ENCODE results near the gene PM20D1. TPM values are rescaled to one million over a fixed set of nuclear protein-coding genes. Genes with fewer than 3 reads are reported as not detected.
"Not testable (repeated sequence)": the region's sequence is repeated elsewhere in the genome, so short reads cannot be mapped to it uniquely, and the experiment has no call there.

Gene PM20D1
- total RNA-seq, 4 donors from 2014 or later: 0.19 to 0.74 (median 0.50) TPM

GRCh38 chr1:205879974-205880373, 30.0 kb upstream of the PM20D1 start:
- DNase-seq (ENCODE audit: low spot score) (no peak), ATAC-seq (ENCODE audit: low FRiP score) (no peak)
- TF ChIP-seq, protein P1, sequence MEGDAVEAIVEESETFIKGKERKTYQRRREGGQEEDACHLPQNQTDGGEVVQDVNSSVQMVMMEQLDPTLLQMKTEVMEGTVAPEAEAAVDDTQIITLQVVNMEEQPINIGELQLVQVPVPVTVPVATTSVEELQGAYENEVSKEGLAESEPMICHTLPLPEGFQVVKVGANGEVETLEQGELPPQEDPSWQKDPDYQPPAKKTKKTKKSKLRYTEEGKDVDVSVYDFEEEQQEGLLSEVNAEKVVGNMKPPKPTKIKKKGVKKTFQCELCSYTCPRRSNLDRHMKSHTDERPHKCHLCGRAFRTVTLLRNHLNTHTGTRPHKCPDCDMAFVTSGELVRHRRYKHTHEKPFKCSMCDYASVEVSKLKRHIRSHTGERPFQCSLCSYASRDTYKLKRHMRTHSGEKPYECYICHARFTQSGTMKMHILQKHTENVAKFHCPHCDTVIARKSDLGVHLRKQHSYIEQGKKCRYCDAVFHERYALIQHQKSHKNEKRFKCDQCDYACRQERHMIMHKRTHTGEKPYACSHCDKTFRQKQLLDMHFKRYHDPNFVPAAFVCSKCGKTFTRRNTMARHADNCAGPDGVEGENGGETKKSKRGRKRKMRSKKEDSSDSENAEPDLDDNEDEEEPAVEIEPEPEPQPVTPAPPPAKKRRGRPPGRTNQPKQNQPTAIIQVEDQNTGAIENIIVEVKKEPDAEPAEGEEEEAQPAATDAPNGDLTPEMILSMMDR (IDR thresholded peaks at IDR 0.05): no peak

GRCh38 chr1:205878026-205878425, 28.1 kb upstream of the PM20D1 start:
- TF ChIP-seq, protein P1 (IDR thresholded peaks at IDR 0.05): no peak
- DNase-seq (ENCODE audit: low spot score) (no peak), ATAC-seq (ENCODE audit: low FRiP score) (no peak)

GRCh38 chr1:205873148-205873547, 23.2 kb upstream of the PM20D1 start:
- DNase-seq (ENCODE audit: low spot score); ATAC-seq (ENCODE audit: low FRiP score): not testable (repeated sequence)

DNA sequence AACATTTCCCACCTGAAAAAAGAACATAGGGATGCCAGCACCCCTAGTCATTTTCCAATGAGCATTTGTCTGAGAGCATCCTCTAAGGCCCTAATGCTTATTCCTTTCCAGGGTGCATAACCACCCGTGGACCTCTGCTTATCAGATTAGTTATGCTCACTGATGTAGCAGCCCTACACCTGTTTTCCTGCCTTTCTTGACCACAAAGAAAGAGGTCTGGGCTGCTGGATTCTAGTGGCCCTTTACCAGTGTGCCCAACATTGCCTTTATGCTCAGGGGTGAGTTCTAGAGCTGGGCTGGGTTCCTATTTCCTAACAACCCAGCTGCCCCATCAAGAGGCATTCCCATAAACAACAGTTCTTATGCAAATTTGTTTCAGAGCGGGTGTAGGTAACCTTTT, 20.3 kb upstream of the PM20D1 start:
- DNase-seq (ENCODE audit: low spot score) (no peak), ATAC-seq (ENCODE audit: low FRiP score) (no peak)
- TF ChIP-seq, protein P1 (IDR thresholded peaks at IDR 0.05): no peak

- ATAC-seq (ENCODE audit: low FRiP score) (no peak), DNase-seq (ENCODE audit: low spot score) (no peak)
- TF ChIP-seq, protein P1 (IDR thresholded peaks at IDR 0.05): no peak
Measured at GRCh38 chr1:205861540-205861939, 11.6 kb upstream of the PM20D1 start.

- DNase-seq (ENCODE audit: low spot score) (no peak), ATAC-seq (ENCODE audit: low FRiP score) (no peak)
- TF ChIP-seq, protein P1 (IDR thresholded peaks at IDR 0.05): no peak
Measured at GRCh38 chr1:205858141-205858961, 8.4 kb upstream of the PM20D1 start.

DNA sequence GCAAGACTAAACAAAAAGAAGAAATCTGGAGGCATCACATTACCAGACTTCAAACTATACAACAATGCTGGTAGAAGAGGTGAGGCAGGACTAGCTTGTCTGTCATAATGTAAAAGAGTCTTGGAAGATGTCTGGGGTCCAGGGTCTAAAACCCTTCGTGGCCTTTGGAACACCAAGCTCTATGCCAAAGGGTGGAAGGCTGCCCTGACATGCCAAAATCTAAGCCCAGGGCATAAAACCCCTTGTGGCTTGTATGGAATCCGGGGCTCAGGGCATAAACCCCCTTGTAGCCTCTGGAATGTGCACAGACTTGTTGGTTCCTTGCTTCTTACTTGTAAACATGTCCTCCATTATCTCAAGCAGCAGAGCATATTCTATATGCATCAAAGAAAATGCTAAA, 7.6 kb upstream of the PM20D1 start:
- not testable (repeated sequence) for DNase-seq (ENCODE audit: low spot score); ATAC-seq (ENCODE audit: low FRiP score)

DNA sequence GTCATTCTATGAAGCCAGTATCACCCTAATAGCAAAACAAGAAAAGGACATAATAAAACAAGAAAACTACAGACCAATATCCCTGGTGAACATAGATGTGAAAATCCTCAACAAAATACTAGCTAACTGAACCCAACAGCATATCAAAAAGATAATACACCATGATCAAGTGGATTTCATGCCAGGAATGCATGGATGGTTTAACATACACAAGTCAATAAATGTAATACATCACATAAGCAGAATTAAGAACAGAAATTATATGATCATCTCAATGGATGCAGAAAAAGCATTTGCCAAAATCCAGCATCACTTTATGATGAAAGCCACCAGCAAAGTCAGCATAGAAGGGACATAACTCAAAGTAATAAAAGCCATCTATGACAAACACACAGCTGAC, 6.5 kb upstream of the PM20D1 start:
- DNase-seq (ENCODE audit: low spot score): no peak
- TF ChIP-seq, protein P1 (IDR thresholded peaks at IDR 0.05): no peak
- no peak for ATAC-seq (ENCODE audit: low FRiP score)

Measured in omental fat pad (tissue), 4 donors.